Keratinocyte (primary cell): ENCODE results near the gene TIMM10. TPM values are rescaled to one million over a fixed set of nuclear protein-coding genes. Genes with fewer than 3 reads are reported as not detected.

Source experiments
- DNase-seq: peaks from one replicate; pipeline ENCODE4 v3.0.0-alpha.2; 2011; ENCODE audit warnings: low read depth, missing footprints, low spot score
- FAIRE-seq: peaks from 2 replicates; lab custom pipeline; 2011; peaks lifted over from hg19 to GRCh38; lab: Jason Lieb, UNC
- H2AFZ ChIP-seq: 2 replicates; pipeline ENCODE4 v1.6.0; 2012; ENCODE audit warnings: low read length, control low read depth, inconsistent platforms; ENCODE audit not compliant: control insufficient read depth
- H3K27ac ChIP-seq: 2 replicates; pipeline ENCODE4 v1.5.1; 2011; ENCODE audit warnings: low read length; ENCODE audit not compliant: control insufficient read depth, insufficient read depth
- H3K27me3 ChIP-seq: 3 replicates; pipeline ENCODE4 v1.6.0; 2011; ENCODE audit warnings: low read length; ENCODE audit not compliant: control insufficient read depth, insufficient read depth; ENCODE audit errors: extremely low read depth
- H3K36me3 ChIP-seq, 2 experiments: 2 replicates in 1 of 2; 3 replicates in 1 of 2; pipeline ENCODE4 v1.5.1; 2011; ENCODE audit warnings: low read length in 2 of 2, mild to moderate bottlenecking in 1 of 2; ENCODE audit not compliant: control insufficient read depth in 2 of 2, insufficient read depth in 2 of 2; ENCODE audit errors: extremely low read depth in 1 of 2
- H3K4me1 ChIP-seq: 3 replicates; pipeline ENCODE4 v1.5.1; 2011; ENCODE audit warnings: low read length; ENCODE audit not compliant: control insufficient read depth, insufficient read depth; ENCODE audit errors: extremely low read depth
- H3K4me2 ChIP-seq: 3 replicates; pipeline ENCODE4 v1.6.0; 2011; ENCODE audit warnings: low read depth, low read length; ENCODE audit not compliant: control insufficient read depth, insufficient read depth; ENCODE audit errors: extremely low read depth
- H3K4me3 ChIP-seq, 3 experiments: fragments of 200-600 bp in 1 of 3; sonication (generic) in 1 of 3; 2 replicates in 2 of 3; 3 replicates in 1 of 3; pipeline ENCODE4 v1.5.1; 2011 to 2016; ENCODE audit warnings: low read length in 3 of 3, mild to moderate bottlenecking in 3 of 3, control low read depth in 2 of 3, inconsistent platforms in 1 of 3, low read depth in 1 of 3, mixed read lengths in 1 of 3, mixed run types in 1 of 3, moderate library complexity in 1 of 3; ENCODE audit not compliant: control insufficient read depth in 2 of 3, insufficient read depth in 2 of 3; ENCODE audit errors: extremely low read depth in 1 of 3
- H3K79me2 ChIP-seq: 2 replicates; pipeline ENCODE4 v1.6.0; 2012; ENCODE audit warnings: low read length; ENCODE audit not compliant: control insufficient read depth, insufficient read depth
- H3K9ac ChIP-seq: 3 replicates; pipeline ENCODE4 v1.6.0; 2011; ENCODE audit warnings: low read length; ENCODE audit not compliant: control insufficient read depth, insufficient read depth; ENCODE audit errors: extremely low read depth
- H3K9me1 ChIP-seq: 3 replicates; pipeline ENCODE4 v1.6.0; 2011; ENCODE audit warnings: low read length; ENCODE audit not compliant: control insufficient read depth, insufficient read depth; ENCODE audit errors: extremely low read depth
- H3K9me3 ChIP-seq: 2 replicates; pipeline ENCODE4 v1.5.1; 2012; ENCODE audit warnings: low read depth, low read length; ENCODE audit not compliant: control insufficient read depth
- H4K20me1 ChIP-seq: 3 replicates; pipeline ENCODE4 v1.6.0; 2011; ENCODE audit warnings: low read length; ENCODE audit not compliant: control insufficient read depth, insufficient read depth; ENCODE audit errors: extremely low read depth
- CTCF ChIP-seq, 3 experiments: IDR thresholded peaks in 1 of 3; conservative IDR thresholded peaks in 1 of 3; optimal IDR thresholded peaks in 1 of 3; 2 replicates in 2 of 3; 3 replicates in 1 of 3; pipeline versions ENCODE3 to v1.5.1; 2011; ENCODE audit warnings: low read length in 3 of 3, mild to moderate bottlenecking in 3 of 3, moderate library complexity in 2 of 3, control low read depth in 1 of 3, inconsistent platforms in 1 of 3; ENCODE audit not compliant: insufficient read depth in 2 of 3; ENCODE audit errors: extremely low read depth in 1 of 3
- EZH2 ChIP-seq: IDR thresholded peaks from one replicate; pipeline ENCODE4 v1.6.1; 2012; ENCODE audit warnings: inconsistent platforms, mild to moderate bottlenecking, low read length, moderate library complexity
- dilution Hi-C: fragments of 300-500 bp; cut with MboI; formaldehyde crosslinking; loops from one replicate; pipeline ENCODE4 v1.7.0; 2020; ENCODE audit warnings: low sequenced_read_pairs; ENCODE audit not compliant: extremely low pct_ligation_motif_present
- polyA plus RNA-seq, 5 experiments: library from polyadenylated mRNA; depleted of rRNA in 3 of 5; stranded (reverse) in 3 of 5; stranded (forward) in 1 of 5; unstranded in 1 of 5; fragments of >200 nt; gene quantifications; 1 replicate in 1 of 5; 2 replicates in 3 of 5; 3 replicates in 1 of 5; pipeline versions ENCODE4 v1.2.1 to v1.2.3, GENCODE V29; 2011 to 2012; ENCODE audit warnings: missing spikeins in 2 of 5, low read depth in 1 of 5, low replicate concordance in 1 of 5

Gene TIMM10
- polyA plus RNA-seq, 1 donor (not counting 4 experiments of a cell fraction or from before 2014, with no cell fraction given): 92.2 TPM

GRCh38 chr11:57499983-57500461 is 30.5 kb downstream of the TIMM10 start:
- Histone ChIP-seq H3K27me3 (no peaks in the 10 kb centered on the region), H3K4me3 (peak overlapping the region in 1 of 3 experiments; percentile 54), H3K36me3 (no peaks in the 10 kb centered on the region), H3K9me1 (no peaks in the 10 kb centered on the region), H3K4me1 (peaks cover 9% of the 10 kb centered on the region), H3K4me2 (peak overlapping the region; percentile 76), H3K9ac (peak overlapping the region; percentile 28), H3K9me3 (no peaks in the 10 kb centered on the region), H2AFZ (peak overlapping the region; percentile 88), H4K20me1 (no peaks in the 10 kb centered on the region), H3K79me2 (no peaks in the 10 kb centered on the region), H3K27ac (no peak overlapping the region)
- no peak for TF ChIP-seq EZH2
- DNase-seq (no peak), FAIRE-seq (peak; percentile 52)
- dilution Hi-C loops: no loop called here

- Histone ChIP-seq H3K36me3 (no peaks in the 10 kb centered on the region), H3K9me1 (no peaks in the 10 kb centered on the region), H3K27me3 (no peaks in the 10 kb centered on the region), H3K4me3 (peak overlapping the region; percentile 9 to 54 (median 22)), H3K4me2 (peak overlapping the region; percentile 76), H3K79me2 (no peaks in the 10 kb centered on the region), H3K27ac (no peak overlapping the region), H2AFZ (peak overlapping the region; percentile 88), H3K9me3 (no peaks in the 10 kb centered on the region), H4K20me1 (no peaks in the 10 kb centered on the region), H3K9ac (peak overlapping the region; percentile 28), H3K4me1 (peaks cover 9% of the 10 kb centered on the region)
- DNase-seq: peak; percentile 57
- FAIRE-seq: no peak
- dilution Hi-C loops: no loop called here
- TF ChIP-seq EZH2 (no peak), CTCF (optimal IDR thresholded peaks at IDR 0.05 in 1 of 3, IDR thresholded peaks at IDR 0.05 in 1 of 3, conservative IDR thresholded peaks at IDR 0.05 in 1 of 3; ENCODE audit: extremely low read depth in 1 of 3, insufficient read depth in 2 of 3, low read length in 3 of 3) (no peak)
Observed at GRCh38 chr11:57499413-57499982, 31.1 kb downstream of the TIMM10 start.
